CD14-positive monocyte (primary cell): Measurements from ENCODE around the gene ADAMTS17. TPM values are rescaled to one million over a fixed set of nuclear protein-coding genes. Genes with fewer than 3 reads are reported as not detected.

Experiments used
- DNase-seq, 3 donors: peaks; one replicate each; pipeline ENCODE4 v3.0.0-alpha.2; 2011 to 2022
- H2AFZ ChIP-seq: 2 replicates; pipeline ENCODE4 v1.6.0; 2012; ENCODE audit warnings: mild to moderate bottlenecking, low read depth, low read length, inconsistent platforms; ENCODE audit not compliant: insufficient read depth, poor library complexity, severe bottlenecking
- H3K27ac ChIP-seq, 2 donors: 1 replicate in 1 of 2; 2 replicates in 1 of 2; pipeline ENCODE4 v1.5.1; 2012 to 2013; ENCODE audit warnings: low read length in 2 of 2, control low read depth in 1 of 2, inconsistent platforms in 1 of 2, low read depth in 1 of 2, mild to moderate bottlenecking in 1 of 2
- H3K27me3 ChIP-seq, 2 donors: one replicate each; pipeline versions ENCODE4 v1.6.0 to v1.6.1; 2011 to 2013; ENCODE audit warnings: low read length in 2 of 2; ENCODE audit not compliant: control insufficient read depth in 2 of 2, insufficient read depth in 2 of 2
- H3K36me3 ChIP-seq, 2 donors: replicated peaks in 1 of 2; 1 replicate in 1 of 2; 2 replicates in 1 of 2; pipeline versions ENCODE4 v1.5.1 to v1.6.1; 2012 to 2013; ENCODE audit warnings: low read length in 2 of 2, control low read depth in 1 of 2, inconsistent platforms in 1 of 2, mild to moderate bottlenecking in 1 of 2; ENCODE audit not compliant: insufficient read depth in 2 of 2, control insufficient read depth in 1 of 2
- H3K4me1 ChIP-seq, 2 donors: 1 replicate in 1 of 2; 2 replicates in 1 of 2; pipeline versions ENCODE4 v1.5.1 to v1.6.1; 2012 to 2013; ENCODE audit warnings: low read length in 2 of 2, control low read depth in 1 of 2, inconsistent platforms in 1 of 2, mild to moderate bottlenecking in 1 of 2, moderate library complexity in 1 of 2; ENCODE audit not compliant: insufficient read depth in 2 of 2, control insufficient read depth in 1 of 2
- H3K4me2 ChIP-seq: replicated peaks from 2 replicates; pipeline ENCODE3; 2012; ENCODE audit warnings: low read length, moderate library complexity, mild to moderate bottlenecking; ENCODE audit not compliant: poor library complexity, severe bottlenecking; ENCODE audit errors: extremely low read depth
- H3K4me3 ChIP-seq, 3 experiments: fragments of 200-600 bp in 1 of 3; sonication (generic) in 1 of 3; replicated peaks in 1 of 3; 1 replicate in 2 of 3; 2 replicates in 1 of 3; pipeline ENCODE4 v1.5.1; 2011 to 2013; ENCODE audit warnings: low read length in 3 of 3, mild to moderate bottlenecking in 3 of 3, control low read depth in 2 of 3, low read depth in 2 of 3, inconsistent platforms in 1 of 3, moderate library complexity in 1 of 3
- H3K79me2 ChIP-seq: 2 replicates; pipeline ENCODE4 v1.6.0; 2012; ENCODE audit warnings: mild to moderate bottlenecking, control low read depth, inconsistent platforms, low read length, moderate library complexity; ENCODE audit not compliant: insufficient read depth
- H3K9ac ChIP-seq: 2 replicates; pipeline ENCODE4 v1.6.0; 2017; ENCODE audit warnings: low read length, mild to moderate bottlenecking; ENCODE audit not compliant: insufficient read depth, poor library complexity, severe bottlenecking
- H3K9me3 ChIP-seq, 2 donors: replicated peaks in 1 of 2; 1 replicate in 1 of 2; 2 replicates in 1 of 2; pipeline versions ENCODE4 v1.5.1 to v1.6.1; 2012 to 2013; ENCODE audit warnings: low read length in 2 of 2, control low read depth in 1 of 2; ENCODE audit not compliant: control insufficient read depth in 1 of 2, insufficient read depth in 1 of 2
- H4K20me1 ChIP-seq: 2 replicates; pipeline ENCODE4 v1.6.0; 2012; ENCODE audit warnings: mild to moderate bottlenecking, low read length, control low read depth, moderate library complexity; ENCODE audit not compliant: insufficient read depth
- H3K27ac Mint-ChIP-seq, 7 donors: one replicate each; pipeline ENCODE4 v1.8.0; 2020; ENCODE audit warnings: mild to moderate bottlenecking in 7 of 7, mixed read lengths in 7 of 7, moderate library complexity in 6 of 7, inconsistent platforms in 2 of 7
- H3K27me3 Mint-ChIP-seq, 3 donors: one replicate each; pipeline ENCODE4 v1.8.0; 2021 to 2022; ENCODE audit warnings: low read depth in 3 of 3, mild to moderate bottlenecking in 3 of 3, mixed read lengths in 3 of 3, moderate library complexity in 3 of 3, inconsistent platforms in 1 of 3
- H3K36me3 Mint-ChIP-seq, 2 donors: one replicate each; pipeline ENCODE4 v1.8.0; 2020; ENCODE audit warnings: mixed read lengths in 2 of 2, inconsistent platforms in 1 of 2, mild to moderate bottlenecking in 1 of 2
- H3K4me1 Mint-ChIP-seq: one replicate; pipeline ENCODE4 v1.8.0; 2020; ENCODE audit warnings: mild to moderate bottlenecking, mixed read lengths
- H3K4me3 Mint-ChIP-seq, 2 donors: one replicate each; pipeline ENCODE4 v1.8.0; 2020; ENCODE audit warnings: mild to moderate bottlenecking in 2 of 2, mixed read lengths in 2 of 2, moderate library complexity in 1 of 2
- H3K9me3 Mint-ChIP-seq, 7 donors: one replicate each; pipeline ENCODE4 v1.8.0; 2020 to 2022; ENCODE audit warnings: mixed read lengths in 7 of 7, mild to moderate bottlenecking in 6 of 7, moderate library complexity in 6 of 7, inconsistent platforms in 2 of 7
- WGBS: methylation state at CpG from one replicate; pipeline ENCODE4 v1.1.5; 2013; ENCODE audit warnings: missing lambda C conversion rate; ENCODE audit not compliant: insufficient coverage; 5-methylcytosine and 5-hydroxymethylcytosine counted together
- intact Hi-C, 2 donors: fragments of 100-400 bp; cut with micrococcal nuclease; formaldehyde crosslinking; loops; one replicate each; pipeline versions ENCODE4 v1.15.0 to v1.15.1; 2023
- polyA plus RNA-seq, 3 donors: library from polyadenylated mRNA; depleted of rRNA in 1 of 3; unstranded in 2 of 3; stranded (reverse) in 1 of 3; fragments of 300-500 nt in 2 of 3; fragments of >200 nt in 1 of 3; fragmentation: Illumina TruSeq in 2 of 3; gene quantifications; 1 replicate in 2 of 3; 2 replicates in 1 of 3; pipeline ENCODE4 v1.2.3, GENCODE V29; 2012 to 2021
- TF ChIP-seq, protein P1 (sequence below): fragments of 200-600 bp; IDR thresholded peaks from one replicate; pipeline ENCODE4 v1.8.0; 2022; ENCODE audit warnings: antibody characterized with exemption, mild to moderate bottlenecking

ADAMTS17 gene
- polyA plus RNA-seq, 3 donors, result 0.03 to 0.25 TPM; not detected in 1

- H3K27ac ChIP-seq, result no peak overlapping the region
- no peaks in the 10 kb centered on the region for H3K79me2 ChIP-seq
- H3K4me1 ChIP-seq, result no peaks in the 10 kb centered on the region
- intact Hi-C loops, result no loop called here
- DNase-seq, result no peak
- H3K4me3 ChIP-seq, result no peak overlapping the region
- no peak overlapping the region for H2AFZ ChIP-seq
- peaks cover 0 to 5% (median 0%) of the 10 kb centered on the region in 3 donors for H3K27me3 Mint-ChIP-seq
- no peak overlapping the region for H3K27ac Mint-ChIP-seq
- H3K36me3 Mint-ChIP-seq, result no peaks in the 10 kb centered on the region
- no peaks in the 10 kb centered on the region for H4K20me1 ChIP-seq
- no peak overlapping the region for H3K4me3 Mint-ChIP-seq
- 93% methylated on average over 3 of the region's 5 CpGs for WGBS
- H3K9me3 Mint-ChIP-seq, result peaks cover 2 to 16% (median 6%) of the 10 kb centered on the region in 7 donors
- no peak overlapping the region for H3K4me2 ChIP-seq
- no peak overlapping the region for H3K9ac ChIP-seq
- H3K9me3 ChIP-seq, result peaks cover 3 to 7% of the 10 kb centered on the region in 2 donors
- TF ChIP-seq, protein P1, sequence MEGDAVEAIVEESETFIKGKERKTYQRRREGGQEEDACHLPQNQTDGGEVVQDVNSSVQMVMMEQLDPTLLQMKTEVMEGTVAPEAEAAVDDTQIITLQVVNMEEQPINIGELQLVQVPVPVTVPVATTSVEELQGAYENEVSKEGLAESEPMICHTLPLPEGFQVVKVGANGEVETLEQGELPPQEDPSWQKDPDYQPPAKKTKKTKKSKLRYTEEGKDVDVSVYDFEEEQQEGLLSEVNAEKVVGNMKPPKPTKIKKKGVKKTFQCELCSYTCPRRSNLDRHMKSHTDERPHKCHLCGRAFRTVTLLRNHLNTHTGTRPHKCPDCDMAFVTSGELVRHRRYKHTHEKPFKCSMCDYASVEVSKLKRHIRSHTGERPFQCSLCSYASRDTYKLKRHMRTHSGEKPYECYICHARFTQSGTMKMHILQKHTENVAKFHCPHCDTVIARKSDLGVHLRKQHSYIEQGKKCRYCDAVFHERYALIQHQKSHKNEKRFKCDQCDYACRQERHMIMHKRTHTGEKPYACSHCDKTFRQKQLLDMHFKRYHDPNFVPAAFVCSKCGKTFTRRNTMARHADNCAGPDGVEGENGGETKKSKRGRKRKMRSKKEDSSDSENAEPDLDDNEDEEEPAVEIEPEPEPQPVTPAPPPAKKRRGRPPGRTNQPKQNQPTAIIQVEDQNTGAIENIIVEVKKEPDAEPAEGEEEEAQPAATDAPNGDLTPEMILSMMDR, result no peak
- no peaks in the 10 kb centered on the region for H3K36me3 ChIP-seq
- no peaks in the 10 kb centered on the region for H3K27me3 ChIP-seq
- no peaks in the 10 kb centered on the region for H3K4me1 Mint-ChIP-seq
Observed at GRCh38 chr15:100263031-100263430, 78.7 kb downstream of the ADAMTS17 start.

- Mint-ChIP-seq H3K4me1 (no peaks in the 10 kb centered on the region), H3K27me3 (peaks cover 0 to 2% (median 0%) of the 10 kb centered on the region in 3 donors), H3K36me3 (no peaks in the 10 kb centered on the region), H3K4me3 (no peak overlapping the region), H3K27ac (no peak overlapping the region), H3K9me3 (peaks cover 1 to 26% (median 16%) of the 10 kb centered on the region in 7 donors)
- DNase-seq, result no peak
- Histone ChIP-seq H3K36me3 (no peaks in the 10 kb centered on the region), H3K4me2 (no peak overlapping the region), H3K9ac (no peak overlapping the region), H3K4me1 (no peaks in the 10 kb centered on the region), H3K27ac (no peak overlapping the region), H3K4me3 (no peak overlapping the region), H3K27me3 (no peaks in the 10 kb centered on the region), H3K9me3 (peaks cover 3 to 19% of the 10 kb centered on the region in 2 donors), H2AFZ (no peak overlapping the region), H3K79me2 (no peaks in the 10 kb centered on the region), H4K20me1 (no peaks in the 10 kb centered on the region)
- intact Hi-C loops, result no loop called here
- TF ChIP-seq, protein P1, result no peak
- 78% methylated on average over 22 of the region's 25 CpGs for WGBS
Observed at GRCh38 chr15:100261302-100262240, 80.2 kb downstream of the ADAMTS17 start.
